ENCODE results near the gene FGR.

GRCh38 chr1:27633640-27634176 lies 1.3 kb downstream of the FGR start:
- TF ChIP-seq CTCF (IDR thresholded peaks at IDR 0.05) (no peak), POLR2A (IDR thresholded peaks at IDR 0.05) (no peak)

Measured in adrenal gland (tissue), 5 donors.